ENCODE data around the gene GTF2IRD1.

- no peak for TF ChIP-seq CTCF (conservative IDR thresholded peaks at IDR 0.05 in 1 of 2, IDR thresholded peaks at IDR 0.05 in 1 of 2; ENCODE audit: low read depth in 1 of 2, low read length in 2 of 2)
- no peak for TF ChIP-seq EZH2 (IDR thresholded peaks at IDR 0.05; ENCODE audit: low read length, missing control alignments)
These were observed 22.9 kb downstream of the GTF2IRD1 start for GRCh38 chr7:74476626-74477025.
